PC-3 (cell line): ENCODE measurements around the gene HIVEP3. TPM values are rescaled to one million over a fixed set of nuclear protein-coding genes. Genes with fewer than 3 reads are reported as not detected.
A peak's percentile ranks its signal among the peaks of the same experiment; 100 is the strongest.

Experiments used
- ATAC-seq: fragments of 200-7000 bp; cut with Tn5 transposase; 2 replicates; pipeline ENCODE4 v1.9.1; 2020; ENCODE audit warnings: mild to moderate bottlenecking, moderate library complexity
- BruUV-seq: library from RNA; stranded (reverse); fragments of 400-500 nt; replicated peaks from 2 replicates; lab custom pipeline; 2021; lab: Mats Ljungman, UMichigan
- CTCF ChIA-PET: fragments of 300-600 bp; sonication (Branson Sonifier 250); formaldehyde crosslinking; loops from one replicate; lab custom pipeline; 2022; ENCODE audit warnings: antibody characterized with exemption; lab: Charles Lee
- POLR2A ChIA-PET: fragments of 300-600 bp; sonication (Branson Sonifier 250); formaldehyde crosslinking; loops from one replicate; lab custom pipeline; 2022; ENCODE audit warnings: antibody characterized with exemption; ENCODE audit not compliant: unreplicated experiment; lab: Charles Lee
- DNase-seq: peaks from one replicate; pipeline ENCODE4 v3.0.0-alpha.2; 2015
- H2AFZ ChIP-seq: fragments of 300-600 bp; sonication (generic); 2 replicates; pipeline ENCODE4 v1.6.0; 2016; ENCODE audit warnings: antibody characterized with exemption, low read length
- H3F3A ChIP-seq: fragments of 300-600 bp; sonication (generic); one replicate; pipeline ENCODE4 v1.6.0; 2017; ENCODE audit warnings: antibody characterized with exemption, low read length, control low read depth, mild to moderate bottlenecking; ENCODE audit not compliant: unreplicated experiment
- H3K27ac ChIP-seq: fragments of 300-600 bp; sonication (generic); 2 replicates; pipeline ENCODE4 v1.5.1; 2016; ENCODE audit warnings: mild to moderate bottlenecking, low read length
- H3K27me3 ChIP-seq: fragments of 300-600 bp; sonication (generic); 2 replicates; pipeline ENCODE4 v1.6.1; 2016; ENCODE audit warnings: low read length, mixed read lengths
- H3K36me3 ChIP-seq: fragments of 300-600 bp; sonication (generic); 2 replicates; pipeline ENCODE4 v1.6.1; 2016; ENCODE audit warnings: low read depth, mixed run types, low read length, mixed read lengths
- H3K4me1 ChIP-seq: fragments of 300-600 bp; sonication (generic); 2 replicates; pipeline ENCODE4 v1.5.1; 2016; ENCODE audit warnings: low read length; ENCODE audit not compliant: insufficient read depth
- H3K4me2 ChIP-seq: fragments of 300-600 bp; sonication (generic); 2 replicates; pipeline ENCODE4 v1.6.0; 2016; ENCODE audit warnings: low read length
- H3K4me3 ChIP-seq: fragments of 300-600 bp; sonication (generic); 2 replicates; pipeline ENCODE4 v1.5.1; 2016; ENCODE audit warnings: mild to moderate bottlenecking, low read length, mixed read lengths
- H3K79me2 ChIP-seq: fragments of 300-600 bp; sonication (generic); 2 replicates; pipeline ENCODE4 v1.6.1; 2017; ENCODE audit warnings: low read length, mixed read lengths
- H3K9ac ChIP-seq: fragments of 300-600 bp; sonication (generic); 2 replicates; pipeline ENCODE4 v1.6.0; 2016; ENCODE audit warnings: mild to moderate bottlenecking, low read length
- H3K9me2 ChIP-seq: fragments of 300-600 bp; sonication (generic); replicated peaks from 2 replicates; pipeline ENCODE4 v1.6.1; 2016; ENCODE audit warnings: mixed run types, low read length, mixed read lengths
- H3K9me3 ChIP-seq: fragments of 300-600 bp; sonication (generic); 2 replicates; pipeline ENCODE4 v1.6.1; 2016; ENCODE audit warnings: low read length, mixed read lengths
- H4K20me1 ChIP-seq: fragments of 300-600 bp; sonication (generic); 2 replicates; pipeline ENCODE4 v1.6.1; 2016; ENCODE audit warnings: low read length, mixed read lengths
- EZH2 ChIP-seq: fragments of 300-600 bp; sonication (generic); IDR thresholded peaks from one replicate; pipeline ENCODE4 v1.6.1; 2017; ENCODE audit warnings: antibody characterized with exemption, mild to moderate bottlenecking, low read length; ENCODE audit not compliant: unreplicated experiment
- EZH2phosphoT487 ChIP-seq: fragments of 300-600 bp; sonication (generic); IDR thresholded peaks from 2 replicates; pipeline ENCODE4 v1.6.1; 2018; ENCODE audit warnings: mild to moderate bottlenecking, antibody characterized with exemption, low read length, borderline replicate concordance
- intact Hi-C: fragments of 100-400 bp; cut with micrococcal nuclease; formaldehyde crosslinking; loops from 2 replicates; pipeline ENCODE4 v1.9.0; 2023
- total RNA-seq: library from RNA; depleted of rRNA; stranded (reverse); fragments of >200 nt; gene quantifications from 2 replicates; pipeline ENCODE4 v1.2.3, GENCODE V29; 2014
- TF ChIP-seq, protein P1 (sequence below): fragments of 300-600 bp; sonication (generic); conservative IDR thresholded peaks from 2 replicates; pipeline ENCODE4 v1.5.1; 2017; ENCODE audit warnings: antibody characterized with exemption, low read depth, mild to moderate bottlenecking, low read length

HIVEP3 gene
- total RNA-seq, 1 experiment from 2014 or later, result 9.8 TPM

DNA sequence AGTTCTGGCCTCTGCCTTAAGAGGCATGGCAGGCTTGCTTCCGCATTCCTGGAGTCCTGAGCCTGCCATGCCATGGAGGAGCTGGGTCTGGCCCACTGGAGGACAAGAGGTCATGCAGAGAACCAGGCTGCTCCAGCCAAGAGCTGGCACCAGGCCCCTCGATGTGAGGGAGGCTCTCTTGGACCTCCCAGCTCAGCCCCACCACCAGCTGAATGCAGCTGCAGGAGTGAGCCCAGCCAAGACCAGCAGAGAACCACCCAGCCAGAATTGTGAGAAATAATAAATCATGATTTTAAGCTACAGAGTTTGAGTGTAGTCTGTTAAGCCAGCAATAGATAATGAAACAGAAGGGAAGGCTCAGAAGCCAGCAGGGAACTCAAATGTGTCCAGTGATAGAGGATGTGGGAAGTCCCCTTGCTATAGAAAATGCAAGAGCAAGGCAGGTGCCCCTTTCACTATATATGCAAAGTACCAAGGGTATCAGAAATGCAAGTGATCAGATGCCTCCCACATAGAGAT lies 118.4 kb downstream of the HIVEP3 start:
- peaks cover 18% of the 10 kb centered on the region for H3K4me1 ChIP-seq
- H3K27ac ChIP-seq, result no peak overlapping the region
- H3K36me3 ChIP-seq, result no peaks in the 10 kb centered on the region
- ATAC-seq (no peak), DNase-seq (no peak)
- ChIA-PET CTCF (no interaction called here), POLR2A (no interaction called here)
- no TSS peak for BruUV-seq
- no peaks in the 10 kb centered on the region for H3K9me2 ChIP-seq
- no peak overlapping the region for H2AFZ ChIP-seq
- intact Hi-C loops, result no loop called here
- no peaks in the 10 kb centered on the region for H3F3A ChIP-seq
- no peaks in the 10 kb centered on the region for H3K79me2 ChIP-seq
- H3K4me2 ChIP-seq, result no peak overlapping the region
- TF ChIP-seq, protein P1, sequence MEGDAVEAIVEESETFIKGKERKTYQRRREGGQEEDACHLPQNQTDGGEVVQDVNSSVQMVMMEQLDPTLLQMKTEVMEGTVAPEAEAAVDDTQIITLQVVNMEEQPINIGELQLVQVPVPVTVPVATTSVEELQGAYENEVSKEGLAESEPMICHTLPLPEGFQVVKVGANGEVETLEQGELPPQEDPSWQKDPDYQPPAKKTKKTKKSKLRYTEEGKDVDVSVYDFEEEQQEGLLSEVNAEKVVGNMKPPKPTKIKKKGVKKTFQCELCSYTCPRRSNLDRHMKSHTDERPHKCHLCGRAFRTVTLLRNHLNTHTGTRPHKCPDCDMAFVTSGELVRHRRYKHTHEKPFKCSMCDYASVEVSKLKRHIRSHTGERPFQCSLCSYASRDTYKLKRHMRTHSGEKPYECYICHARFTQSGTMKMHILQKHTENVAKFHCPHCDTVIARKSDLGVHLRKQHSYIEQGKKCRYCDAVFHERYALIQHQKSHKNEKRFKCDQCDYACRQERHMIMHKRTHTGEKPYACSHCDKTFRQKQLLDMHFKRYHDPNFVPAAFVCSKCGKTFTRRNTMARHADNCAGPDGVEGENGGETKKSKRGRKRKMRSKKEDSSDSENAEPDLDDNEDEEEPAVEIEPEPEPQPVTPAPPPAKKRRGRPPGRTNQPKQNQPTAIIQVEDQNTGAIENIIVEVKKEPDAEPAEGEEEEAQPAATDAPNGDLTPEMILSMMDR, result no peak
- TF ChIP-seq EZH2phosphoT487 (no peak), EZH2 (no peak)
- no peak overlapping the region for H3K4me3 ChIP-seq
- H3K9me3 ChIP-seq, result no peaks in the 10 kb centered on the region
- no peak overlapping the region for H3K9ac ChIP-seq
- no peaks in the 10 kb centered on the region for H4K20me1 ChIP-seq
- no peaks in the 10 kb centered on the region for H3K27me3 ChIP-seq

- Histone ChIP-seq H3K79me2 (no peaks in the 10 kb centered on the region), H3K27ac (no peak overlapping the region), H3K4me2 (no peak overlapping the region), H3K9me3 (no peaks in the 10 kb centered on the region), H3K9me2 (no peaks in the 10 kb centered on the region), H3K4me3 (no peak overlapping the region), H3K9ac (no peak overlapping the region), H2AFZ (no peak overlapping the region), H3K4me1 (peaks cover 22% of the 10 kb centered on the region), H3F3A (no peaks in the 10 kb centered on the region), H3K36me3 (no peaks in the 10 kb centered on the region), H3K27me3 (no peaks in the 10 kb centered on the region), H4K20me1 (no peaks in the 10 kb centered on the region)
- CTCF ChIA-PET, result no interaction called here
- peak; percentile 49; the same call in 1 of the 2 replicates for ATAC-seq
- POLR2A ChIA-PET, result no interaction called here
- intact Hi-C loops, result no loop called here
- DNase-seq, result peak; percentile 31
- TF ChIP-seq EZH2 (no peak), EZH2phosphoT487 (no peak)
- TF ChIP-seq, protein P1, result no peak
- no TSS peak for BruUV-seq
These were observed 119.0 kb downstream of the HIVEP3 start for GRCh38 chr1:41799723-41800122.

DNA sequence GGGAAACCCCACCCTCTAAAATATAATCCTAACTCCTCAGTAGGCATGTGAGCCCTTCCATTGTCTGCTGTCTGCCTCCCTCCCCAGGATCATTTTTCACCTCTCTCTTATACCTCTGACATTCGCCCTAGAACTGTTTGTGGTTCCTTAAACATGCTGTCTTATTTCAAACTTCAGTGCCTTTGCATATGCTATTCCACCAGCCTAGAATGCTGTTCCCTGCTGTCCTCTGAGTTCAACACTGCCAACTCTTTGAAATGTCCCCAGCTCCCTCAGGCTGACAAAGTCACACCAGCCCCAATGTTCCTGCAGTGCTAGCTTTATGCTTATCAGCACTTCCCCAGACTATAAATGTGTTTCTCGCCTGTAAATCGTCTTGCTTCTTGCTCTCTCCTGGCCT lies 119.5 kb downstream of the HIVEP3 start:
- Histone ChIP-seq H3F3A (no peaks in the 10 kb centered on the region), H3K27me3 (no peaks in the 10 kb centered on the region), H3K9me2 (no peaks in the 10 kb centered on the region), H3K9me3 (no peaks in the 10 kb centered on the region), H3K27ac (no peak overlapping the region), H4K20me1 (no peaks in the 10 kb centered on the region), H3K4me3 (no peak overlapping the region), H3K4me1 (peaks cover 22% of the 10 kb centered on the region), H3K79me2 (no peaks in the 10 kb centered on the region), H3K4me2 (no peak overlapping the region), H3K9ac (no peak overlapping the region), H3K36me3 (no peaks in the 10 kb centered on the region), H2AFZ (no peak overlapping the region)
- no TSS peak for BruUV-seq
- ATAC-seq (no peak), DNase-seq (no peak)
- TF ChIP-seq EZH2 (no peak), EZH2phosphoT487 (no peak)
- TF ChIP-seq, protein P1, result no peak
- ChIA-PET POLR2A (no interaction called here), CTCF (no interaction called here)
- intact Hi-C loops, result no loop called here
